Activated T-cell treated with anti-CD3 and anti-CD28 coated beads, Interleukin-2, amount 50 U/mL, for 4 hours (primary cell): Measurements from ENCODE around the gene ENPP6. TPM values are rescaled to one million over a fixed set of nuclear protein-coding genes. Genes with fewer than 3 reads are reported as not detected.

Source experiments
- ATAC-seq, 2 donors: fragments of 200-7000 bp; cut with Tn5 transposase; one replicate each; pipeline ENCODE4 v1.10.0; 2021
- DNase-seq: peaks from one replicate; pipeline ENCODE4 v3.0.0-alpha.2; 2020
- H3K27me3 Mint-ChIP-seq: one replicate; pipeline ENCODE4 v1.8.0; 2021; ENCODE audit warnings: low read depth, mixed read lengths
- H3K36me3 Mint-ChIP-seq: one replicate; pipeline ENCODE4 v1.8.0; 2022; ENCODE audit warnings: mixed read lengths; ENCODE audit not compliant: insufficient read depth
- H3K4me1 Mint-ChIP-seq: one replicate; pipeline ENCODE4 v1.8.0; 2021; ENCODE audit warnings: low read depth, mixed read lengths
- H3K4me3 Mint-ChIP-seq: one replicate; pipeline ENCODE4 v1.8.0; 2021; ENCODE audit warnings: mild to moderate bottlenecking, moderate library complexity, mixed read lengths
- H3K9me3 Mint-ChIP-seq: one replicate; pipeline ENCODE4 v1.8.0; 2021; ENCODE audit warnings: mixed read lengths
- total RNA-seq, 3 donors: library from RNA; stranded (reverse); gene quantifications; one replicate each; pipeline ENCODE4 v1.2.1, GENCODE V29; 2021

Gene ENPP6
- total RNA-seq, 3 donors from 2014 or later: 0.11 TPM; not detected in 2

DNA sequence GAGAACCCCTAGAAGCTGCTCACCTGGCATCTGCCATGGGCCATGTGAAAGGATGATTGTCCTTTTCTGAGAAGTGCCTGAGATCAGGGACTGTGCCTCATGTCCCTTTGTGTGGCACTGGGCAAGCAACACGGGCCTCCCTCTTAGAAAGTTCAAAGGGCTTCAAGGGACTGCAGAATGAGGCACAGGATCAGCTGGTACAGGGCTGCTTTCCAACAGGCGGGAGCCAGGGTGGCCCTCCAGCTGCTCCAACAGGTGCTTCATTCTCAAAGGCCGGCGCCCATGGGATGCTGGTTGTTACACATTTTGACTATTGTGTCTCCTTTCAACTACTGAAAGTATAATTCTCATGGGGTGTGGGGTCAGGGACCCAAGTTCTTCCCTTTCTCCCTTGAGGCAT lies 114.7 kb downstream of the ENPP6 start:
- Mint-ChIP-seq H3K36me3 (no peaks in the 10 kb centered on the region), H3K9me3 (no peaks in the 10 kb centered on the region), H3K27me3 (peaks cover 9% of the 10 kb centered on the region), H3K4me3 (no peak overlapping the region), H3K4me1 (no peaks in the 10 kb centered on the region)
- DNase-seq (no peak), ATAC-seq (no peak)

DNA sequence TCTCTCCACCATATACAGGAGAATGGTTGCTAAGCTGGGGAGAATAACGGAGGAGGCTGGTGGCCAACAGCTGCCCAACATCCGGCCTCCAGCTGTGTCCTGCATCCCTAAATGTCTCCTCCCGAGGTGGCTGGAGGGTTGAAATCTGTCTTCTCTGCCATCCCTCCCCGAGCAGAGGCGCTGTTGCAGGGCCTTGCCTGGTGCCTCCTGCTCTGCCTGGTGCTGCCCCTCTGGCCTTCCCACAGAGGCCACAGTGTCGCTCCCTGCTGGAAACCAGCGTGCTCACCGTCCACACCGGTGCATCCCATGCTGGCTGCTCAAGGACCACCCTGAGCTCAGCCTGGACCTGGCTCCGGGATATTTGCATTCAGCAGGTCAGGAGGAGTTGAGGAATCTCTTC lies 115.2 kb downstream of the ENPP6 start:
- H3K4me3 Mint-ChIP-seq: no peak overlapping the region
- H3K4me1 Mint-ChIP-seq: no peaks in the 10 kb centered on the region
- DNase-seq (no peak), ATAC-seq (no peak)
- no peaks in the 10 kb centered on the region for H3K9me3 Mint-ChIP-seq
- no peaks in the 10 kb centered on the region for H3K36me3 Mint-ChIP-seq
- H3K27me3 Mint-ChIP-seq: peaks cover 10% of the 10 kb centered on the region

GRCh38 chr4:184101711-184102110 lies 116.0 kb downstream of the ENPP6 start:
- peaks cover 12% of the 10 kb centered on the region for H3K27me3 Mint-ChIP-seq
- no peaks in the 10 kb centered on the region for H3K36me3 Mint-ChIP-seq

GRCh38 chr4:184100297-184100885 lies 117.3 kb downstream of the ENPP6 start:
- Mint-ChIP-seq H3K36me3 (no peaks in the 10 kb centered on the region), H3K4me3 (no peak overlapping the region), H3K4me1 (no peaks in the 10 kb centered on the region), H3K27me3 (peaks cover 12% of the 10 kb centered on the region), H3K9me3 (no peaks in the 10 kb centered on the region)
- peak; percentile 13 for DNase-seq
- peak; percentile 68 to 78 for ATAC-seq

More at GRCh38 chr4:184101711-184102110, 116.0 kb downstream of the ENPP6 start:
- Mint-ChIP-seq H3K4me3 (no peak overlapping the region), H3K4me1 (no peaks in the 10 kb centered on the region), H3K9me3 (no peaks in the 10 kb centered on the region)
- DNase-seq: no peak
- ATAC-seq: no peak

GRCh38 chr4:184099535-184099966 lies 118.1 kb downstream of the ENPP6 start:
- Mint-ChIP-seq H3K4me1 (no peaks in the 10 kb centered on the region), H3K27me3 (peaks cover 9% of the 10 kb centered on the region), H3K9me3 (no peaks in the 10 kb centered on the region), H3K4me3 (no peak overlapping the region), H3K36me3 (no peaks in the 10 kb centered on the region)
- ATAC-seq (no peak), DNase-seq (no peak)

- H3K4me1 Mint-ChIP-seq: no peaks in the 10 kb centered on the region
- no peaks in the 10 kb centered on the region for H3K9me3 Mint-ChIP-seq
- peaks cover 10% of the 10 kb centered on the region for H3K27me3 Mint-ChIP-seq
- ATAC-seq (no peak), DNase-seq (no peak)
- H3K4me3 Mint-ChIP-seq: no peak overlapping the region
- H3K36me3 Mint-ChIP-seq: no peaks in the 10 kb centered on the region
Measured at GRCh38 chr4:184099000-184099399, 118.7 kb downstream of the ENPP6 start.

DNA sequence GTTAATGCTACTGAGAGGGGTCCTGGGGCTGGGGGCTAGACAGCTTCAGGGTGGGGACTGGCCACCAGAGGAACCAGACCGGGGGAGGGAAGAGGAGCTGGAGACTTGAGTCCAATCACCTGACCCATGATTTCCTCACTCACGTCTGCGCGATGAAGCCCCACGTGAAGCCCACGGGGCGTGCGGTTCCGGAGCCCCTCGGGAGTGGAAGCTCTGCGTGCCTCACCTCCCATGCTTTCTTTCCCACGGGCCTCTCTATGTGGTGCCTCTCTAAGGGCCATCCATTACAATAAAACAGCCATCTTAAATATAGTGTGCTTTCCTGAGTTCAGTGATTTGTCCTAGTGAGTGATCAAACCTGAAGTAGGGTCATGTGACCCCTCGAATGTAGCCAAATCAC lies 119.9 kb downstream of the ENPP6 start:
- no peak overlapping the region for H3K4me3 Mint-ChIP-seq
- H3K9me3 Mint-ChIP-seq: no peaks in the 10 kb centered on the region
- DNase-seq: no peak
- H3K4me1 Mint-ChIP-seq: no peaks in the 10 kb centered on the region
- peaks cover 11% of the 10 kb centered on the region for H3K27me3 Mint-ChIP-seq
- no peak for ATAC-seq
- no peaks in the 10 kb centered on the region for H3K36me3 Mint-ChIP-seq

DNA sequence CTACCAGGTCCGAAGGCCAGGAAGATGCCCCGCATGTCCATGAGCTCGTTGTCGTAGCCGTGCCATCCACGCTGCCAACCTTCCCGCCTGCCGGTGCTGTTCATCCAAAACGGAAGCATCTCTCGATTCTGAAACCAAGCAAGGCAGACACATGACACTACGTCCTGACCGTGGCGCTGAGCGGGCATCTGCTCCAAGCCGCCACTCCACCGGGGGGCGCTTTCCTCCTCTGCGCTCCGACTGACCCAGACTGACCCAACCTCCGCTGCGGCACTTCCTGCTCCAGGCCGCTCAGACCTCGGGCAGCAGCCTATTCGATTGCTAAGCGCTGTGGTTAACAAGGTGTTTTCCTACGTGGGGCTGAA lies 120.5 kb downstream of the ENPP6 start:
- ATAC-seq (peak; percentile 9 to 43), DNase-seq (no peak)
- H3K4me3 Mint-ChIP-seq: peak overlapping the region; percentile 49
- peaks cover 11% of the 10 kb centered on the region for H3K27me3 Mint-ChIP-seq
- H3K9me3 Mint-ChIP-seq: no peaks in the 10 kb centered on the region
- H3K4me1 Mint-ChIP-seq: no peaks in the 10 kb centered on the region
- no peaks in the 10 kb centered on the region for H3K36me3 Mint-ChIP-seq

- Mint-ChIP-seq H3K4me1 (no peaks in the 10 kb centered on the region), H3K4me3 (peak overlapping the region; percentile 49), H3K36me3 (no peaks in the 10 kb centered on the region), H3K27me3 (peaks cover 11% of the 10 kb centered on the region), H3K9me3 (no peaks in the 10 kb centered on the region)
- DNase-seq (no peak), ATAC-seq (no peak)
Measured at GRCh38 chr4:184096561-184097240, 121.0 kb downstream of the ENPP6 start.

- ATAC-seq: no peak
- DNase-seq: no peak
- no peak overlapping the region for H3K4me3 Mint-ChIP-seq
- H3K4me1 Mint-ChIP-seq: no peaks in the 10 kb centered on the region
- H3K9me3 Mint-ChIP-seq: no peaks in the 10 kb centered on the region
- H3K27me3 Mint-ChIP-seq: peaks cover 8% of the 10 kb centered on the region
- no peaks in the 10 kb centered on the region for H3K36me3 Mint-ChIP-seq
Measured at GRCh38 chr4:184094532-184095159, 123.0 kb downstream of the ENPP6 start.

DNA sequence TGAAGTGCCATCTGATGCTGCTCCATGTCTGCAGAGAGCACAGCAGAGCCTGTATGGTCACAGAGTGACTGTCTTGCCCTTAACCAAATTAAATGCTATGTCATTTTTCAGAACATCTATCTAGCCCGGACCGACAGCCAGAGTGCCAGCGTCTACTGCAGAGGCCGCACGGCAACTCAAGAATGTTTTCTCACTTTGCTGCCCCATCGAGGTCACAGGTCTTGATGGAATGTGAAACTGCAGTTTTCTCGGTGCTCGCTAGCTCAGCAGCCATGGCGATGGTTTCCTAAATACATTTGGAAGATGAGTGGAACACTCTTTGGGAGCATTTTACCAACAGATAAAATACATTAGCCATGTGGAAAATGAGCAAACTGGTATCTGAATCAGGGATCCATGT lies 125.7 kb downstream of the ENPP6 start:
- ATAC-seq: no peak
- no peaks in the 10 kb centered on the region for H3K4me1 Mint-ChIP-seq
- DNase-seq: no peak
- H3K9me3 Mint-ChIP-seq: no peaks in the 10 kb centered on the region
- H3K27me3 Mint-ChIP-seq: peaks cover 4% of the 10 kb centered on the region
- no peak overlapping the region for H3K4me3 Mint-ChIP-seq
- H3K36me3 Mint-ChIP-seq: no peaks in the 10 kb centered on the region

- Mint-ChIP-seq H3K4me3 (no peak overlapping the region), H3K27me3 (peaks cover 5% of the 10 kb centered on the region), H3K36me3 (no peaks in the 10 kb centered on the region), H3K4me1 (no peaks in the 10 kb centered on the region), H3K9me3 (no peaks in the 10 kb centered on the region)
- DNase-seq: no peak
- no peak for ATAC-seq
Measured at GRCh38 chr4:184090571-184090970, 127.1 kb downstream of the ENPP6 start.

GRCh38 chr4:184080674-184081073 lies 137.0 kb downstream of the ENPP6 start:
- Mint-ChIP-seq H3K36me3 (no peaks in the 10 kb centered on the region), H3K9me3 (peaks cover 4% of the 10 kb centered on the region), H3K27me3 (peaks cover 39% of the 10 kb centered on the region), H3K4me1 (no peaks in the 10 kb centered on the region), H3K4me3 (no peak overlapping the region)
- ATAC-seq (no peak), DNase-seq (no peak)

- peaks cover 17% of the 10 kb centered on the region for H3K27me3 Mint-ChIP-seq
- DNase-seq: no peak
- H3K4me1 Mint-ChIP-seq: no peaks in the 10 kb centered on the region
Measured at GRCh38 chr4:184074677-184075388, 142.8 kb downstream of the ENPP6 start.

More at GRCh38 chr4:184074677-184075388, 142.8 kb downstream of the ENPP6 start:
- H3K36me3 Mint-ChIP-seq: no peaks in the 10 kb centered on the region
- peaks cover 19% of the 10 kb centered on the region for H3K9me3 Mint-ChIP-seq
- no peak overlapping the region for H3K4me3 Mint-ChIP-seq
- ATAC-seq: no peak
